ENCODE data around the gene MOV10L1.

The MOV10L1 gene

DNA sequence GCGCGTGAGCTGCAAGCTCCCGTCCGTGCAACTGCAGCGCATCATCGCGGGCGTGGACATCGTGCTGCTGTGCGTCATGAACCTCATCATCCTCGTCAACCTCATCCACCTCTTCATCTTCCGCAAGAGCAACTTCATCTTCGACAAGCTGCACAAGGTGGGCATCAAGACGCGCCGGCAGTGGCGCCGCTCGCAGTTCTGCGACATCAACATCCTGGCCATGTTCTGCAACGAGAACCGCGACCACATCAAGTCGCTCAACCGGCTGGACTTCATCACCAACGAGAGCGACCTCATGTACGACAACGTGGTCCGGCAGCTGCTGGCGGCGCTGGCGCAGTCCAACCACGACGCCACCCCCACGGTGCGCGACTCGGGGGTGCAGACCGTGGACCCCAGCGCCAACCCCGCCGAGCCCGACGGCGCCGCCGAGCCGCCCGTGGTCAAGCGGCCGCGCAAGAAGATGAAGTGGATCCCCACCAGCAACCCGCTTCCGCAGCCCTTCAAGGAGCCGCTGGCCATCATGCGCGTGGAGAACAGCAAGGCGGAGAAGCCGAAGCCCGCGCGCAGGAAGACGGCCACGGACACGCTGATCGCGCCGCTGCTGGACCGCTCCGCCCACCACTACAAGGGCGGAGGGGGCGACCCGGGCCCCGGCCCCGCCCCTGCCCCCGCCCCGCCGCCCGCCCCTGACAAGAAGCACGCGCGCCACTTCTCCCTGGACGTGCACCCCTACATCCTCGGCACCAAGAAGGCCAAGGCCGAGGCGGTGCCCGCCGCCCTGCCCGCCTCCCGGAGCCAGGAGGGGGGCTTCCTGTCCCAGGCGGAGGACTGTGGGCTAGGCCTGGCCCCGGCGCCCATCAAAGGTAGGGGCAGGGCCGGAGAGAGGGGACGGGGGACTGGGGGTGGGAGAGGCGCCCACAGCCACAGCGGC is 88.0 kb downstream of the MOV10L1 start:
- DNase-seq (ENCODE audit: low read depth), result no peak
- Histone ChIP-seq H3K27me3 (replicated peaks; ENCODE audit: control insufficient read depth, insufficient read depth, low read length) (peaks cover 25% of the 10 kb centered on the region), H3K4me3 (ENCODE audit: low read length) (no peak overlapping the region), H3K9me3 (ENCODE audit: control insufficient read depth, low read length) (no peaks in the 10 kb centered on the region), H3K9ac (ENCODE audit: low read length) (no peak overlapping the region), H3K36me3 (ENCODE audit: control insufficient read depth, insufficient read depth, low read length, severe bottlenecking) (no peaks in the 10 kb centered on the region), H3K4me1 (ENCODE audit: control insufficient read depth, insufficient read depth, low read length) (no peaks in the 10 kb centered on the region)

DNA sequence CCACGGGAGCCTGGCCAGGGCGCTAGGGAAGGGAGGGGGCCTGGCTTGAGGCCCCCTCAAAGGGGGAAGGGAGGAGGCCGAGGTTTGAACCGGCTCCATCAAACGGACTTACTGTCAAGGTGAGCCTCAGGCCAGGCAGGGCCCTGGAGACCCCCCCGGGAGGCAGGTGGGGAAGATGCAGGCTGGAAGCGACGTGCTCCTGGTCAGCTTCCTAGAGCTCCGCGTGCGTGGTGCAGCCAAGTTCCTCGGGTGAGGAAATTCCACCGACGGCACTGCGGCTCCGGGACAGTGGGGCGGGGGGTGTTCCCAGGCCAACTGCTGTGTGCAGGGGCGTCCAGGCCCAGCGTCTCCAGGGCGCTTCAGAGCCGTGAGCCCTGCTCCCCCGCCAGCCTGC is 88.7 kb downstream of the MOV10L1 start:
- Histone ChIP-seq H3K4me3 (ENCODE audit: low read length) (no peak overlapping the region), H3K9me3 (ENCODE audit: control insufficient read depth, low read length) (no peaks in the 10 kb centered on the region), H3K4me1 (ENCODE audit: control insufficient read depth, insufficient read depth, low read length) (no peaks in the 10 kb centered on the region), H3K27me3 (replicated peaks; ENCODE audit: control insufficient read depth, insufficient read depth, low read length) (peaks cover 25% of the 10 kb centered on the region), H3K36me3 (ENCODE audit: control insufficient read depth, insufficient read depth, low read length, severe bottlenecking) (no peaks in the 10 kb centered on the region), H3K9ac (ENCODE audit: low read length) (no peak overlapping the region)
- no peak for DNase-seq (ENCODE audit: low read depth)

GRCh38 chr22:50178871-50179869 is 89.4 kb downstream of the MOV10L1 start:
- Histone ChIP-seq H3K9ac (ENCODE audit: low read length) (no peak overlapping the region), H3K27me3 (replicated peaks; ENCODE audit: control insufficient read depth, insufficient read depth, low read length) (peaks cover 25% of the 10 kb centered on the region), H3K4me3 (ENCODE audit: low read length) (no peak overlapping the region), H3K9me3 (ENCODE audit: control insufficient read depth, low read length) (no peaks in the 10 kb centered on the region), H3K36me3 (ENCODE audit: control insufficient read depth, insufficient read depth, low read length, severe bottlenecking) (no peaks in the 10 kb centered on the region), H3K4me1 (ENCODE audit: control insufficient read depth, insufficient read depth, low read length) (peaks cover 2% of the 10 kb centered on the region)
- no peak for DNase-seq (ENCODE audit: low read depth)

DNA sequence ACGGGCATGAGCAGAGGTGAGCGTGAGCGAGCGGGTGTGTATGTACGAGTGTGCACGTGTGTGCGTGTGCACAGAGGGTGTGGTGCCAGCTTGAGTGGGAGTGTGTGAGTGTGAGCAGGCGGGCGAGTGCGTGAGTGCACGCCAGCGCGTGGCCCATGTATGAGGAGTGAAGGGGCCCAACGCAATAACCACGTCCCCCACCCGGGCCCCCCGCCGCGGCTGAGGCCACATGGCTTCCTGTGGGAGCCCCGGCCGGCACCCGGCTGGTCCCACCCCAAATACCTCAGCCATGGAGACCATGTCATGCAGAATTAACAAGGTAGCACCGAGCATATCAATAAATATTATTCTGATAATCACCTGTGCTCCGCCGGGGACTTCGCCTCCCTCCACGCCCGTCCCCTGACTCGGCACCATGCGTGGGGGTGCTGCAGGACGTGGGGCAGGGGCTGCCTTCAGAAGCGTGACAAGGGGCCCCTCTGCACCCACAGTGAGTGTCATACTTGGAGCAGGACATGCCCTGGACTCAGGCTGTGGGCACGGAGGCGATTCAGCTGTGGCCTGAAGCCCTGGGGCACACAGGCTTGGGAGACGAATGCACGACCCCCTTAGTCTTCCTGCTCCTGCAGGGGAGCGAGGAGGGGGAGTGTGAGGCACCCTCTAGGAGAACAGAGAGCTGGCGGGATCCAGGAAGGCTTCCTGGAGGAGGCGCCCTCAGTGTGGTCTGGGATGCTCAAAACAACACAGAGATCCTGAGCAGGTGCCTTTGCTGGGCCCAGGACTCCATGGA is 90.3 kb downstream of the MOV10L1 start:
- H3K4me3 ChIP-seq (ENCODE audit: low read length), result no peak overlapping the region
- H3K9me3 ChIP-seq (ENCODE audit: control insufficient read depth, low read length), result no peaks in the 10 kb centered on the region
- H3K9ac ChIP-seq (ENCODE audit: low read length), result no peak overlapping the region
- peaks cover 21% of the 10 kb centered on the region for H3K27me3 ChIP-seq (replicated peaks; ENCODE audit: control insufficient read depth, insufficient read depth, low read length)
- H3K4me1 ChIP-seq (ENCODE audit: control insufficient read depth, insufficient read depth, low read length), result peaks cover 2% of the 10 kb centered on the region
- H3K36me3 ChIP-seq (ENCODE audit: control insufficient read depth, insufficient read depth, low read length, severe bottlenecking), result no peaks in the 10 kb centered on the region
- no peak for DNase-seq (ENCODE audit: low read depth)

DNA sequence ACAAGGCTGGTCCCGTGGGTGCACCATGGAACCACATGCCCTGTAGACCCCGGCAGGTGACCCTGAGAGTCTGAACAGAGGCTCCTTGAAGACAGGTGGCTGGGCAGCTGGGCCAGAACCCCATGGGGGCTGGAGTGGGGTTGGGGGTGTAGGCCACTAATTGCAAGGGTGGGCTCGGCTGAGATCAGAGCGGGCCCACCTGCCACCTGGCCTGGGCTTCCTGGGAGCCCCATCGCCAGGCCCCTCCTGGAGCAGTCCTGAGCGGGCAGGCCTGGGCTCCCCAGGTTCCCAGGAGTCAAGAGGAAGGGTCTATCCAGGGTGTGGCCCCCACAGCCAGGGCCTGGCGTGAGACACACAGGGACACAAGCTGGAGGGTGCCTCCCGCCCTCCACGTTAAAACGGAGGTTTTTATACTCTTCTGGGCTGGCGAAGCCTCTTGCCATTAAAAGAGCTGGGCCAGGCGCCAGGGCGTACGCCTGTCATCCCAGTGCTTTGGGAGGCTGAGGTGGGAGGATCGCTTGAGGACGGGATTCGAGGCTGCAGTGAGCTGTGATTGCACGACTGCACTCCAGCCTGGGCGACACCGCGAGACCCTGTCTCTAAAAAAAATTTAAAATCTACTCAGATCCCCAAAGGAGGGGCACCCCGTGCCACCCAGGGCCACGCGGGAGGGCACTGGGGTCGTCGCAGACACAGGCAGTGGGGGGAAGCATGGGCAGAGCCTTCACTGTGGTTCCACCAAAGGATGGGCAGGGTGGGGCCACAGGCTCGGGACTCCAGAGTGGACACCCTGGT is 91.1 kb downstream of the MOV10L1 start:
- Histone ChIP-seq H3K4me3 (ENCODE audit: low read length) (no peak overlapping the region), H3K27me3 (replicated peaks; ENCODE audit: control insufficient read depth, insufficient read depth, low read length) (peaks cover 17% of the 10 kb centered on the region)
- DNase-seq (ENCODE audit: low read depth), result no peak

DNA sequence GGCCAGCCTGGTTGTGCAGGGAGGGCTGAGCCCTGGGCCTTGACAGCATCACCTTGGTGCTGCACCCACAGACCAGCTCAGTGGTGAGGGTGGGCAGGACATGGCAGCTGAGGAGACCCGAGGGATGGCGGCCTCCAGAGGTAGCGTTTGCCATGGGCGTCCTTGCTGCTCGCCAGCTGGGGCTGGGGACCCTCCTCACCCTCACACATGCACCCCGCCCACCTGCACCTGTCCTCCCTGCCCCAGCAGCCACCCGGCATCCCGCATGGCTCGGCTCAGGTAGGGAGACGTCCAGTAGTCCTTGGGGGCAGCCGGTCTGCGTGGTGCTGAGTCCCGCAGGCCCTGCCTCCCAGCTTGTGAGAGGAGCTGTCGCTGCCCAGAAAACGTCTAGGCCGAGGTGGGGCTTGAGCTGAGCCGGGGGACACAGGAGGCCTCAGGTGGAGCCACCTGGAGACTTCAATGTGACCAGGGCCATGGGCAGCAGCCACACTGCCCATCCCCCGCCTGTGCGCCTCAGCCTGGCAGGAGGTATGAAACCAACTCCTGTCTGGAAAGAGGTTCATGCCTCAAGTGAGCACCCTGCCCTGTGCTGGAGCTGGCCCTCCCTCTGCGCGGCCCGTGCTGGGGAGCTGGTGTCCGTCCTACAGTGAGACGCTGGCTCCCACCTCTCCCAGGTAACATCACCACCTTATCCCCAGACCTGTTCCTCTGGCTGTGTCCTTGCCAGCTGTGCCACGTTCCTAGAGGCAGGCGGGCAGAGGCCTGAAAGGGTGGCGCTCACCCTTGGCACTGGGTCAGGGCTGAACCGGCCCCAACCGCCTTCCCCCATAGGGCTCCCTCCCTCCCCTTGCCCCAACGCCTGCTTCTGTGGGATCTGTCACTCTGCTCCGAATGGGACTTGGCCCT is 92.6 kb downstream of the MOV10L1 start:
- Histone ChIP-seq H3K36me3 (ENCODE audit: control insufficient read depth, insufficient read depth, low read length, severe bottlenecking) (no peaks in the 10 kb centered on the region), H3K9ac (ENCODE audit: low read length) (no peak overlapping the region), H3K4me1 (ENCODE audit: control insufficient read depth, insufficient read depth, low read length) (peaks cover 11% of the 10 kb centered on the region), H3K27me3 (replicated peaks; ENCODE audit: control insufficient read depth, insufficient read depth, low read length) (peaks cover 12% of the 10 kb centered on the region), H3K9me3 (ENCODE audit: control insufficient read depth, low read length) (no peaks in the 10 kb centered on the region), H3K4me3 (ENCODE audit: low read length) (no peak overlapping the region)
- no peak for DNase-seq (ENCODE audit: low read depth)

More for the DNA sequence above, 91.1 kb downstream of the MOV10L1 start:
- H3K9me3 ChIP-seq (ENCODE audit: control insufficient read depth, low read length), result no peaks in the 10 kb centered on the region
- H3K9ac ChIP-seq (ENCODE audit: low read length), result no peak overlapping the region
- no peaks in the 10 kb centered on the region for H3K36me3 ChIP-seq (ENCODE audit: control insufficient read depth, insufficient read depth, low read length, severe bottlenecking)
- H3K4me1 ChIP-seq (ENCODE audit: control insufficient read depth, insufficient read depth, low read length), result peaks cover 6% of the 10 kb centered on the region

DNA sequence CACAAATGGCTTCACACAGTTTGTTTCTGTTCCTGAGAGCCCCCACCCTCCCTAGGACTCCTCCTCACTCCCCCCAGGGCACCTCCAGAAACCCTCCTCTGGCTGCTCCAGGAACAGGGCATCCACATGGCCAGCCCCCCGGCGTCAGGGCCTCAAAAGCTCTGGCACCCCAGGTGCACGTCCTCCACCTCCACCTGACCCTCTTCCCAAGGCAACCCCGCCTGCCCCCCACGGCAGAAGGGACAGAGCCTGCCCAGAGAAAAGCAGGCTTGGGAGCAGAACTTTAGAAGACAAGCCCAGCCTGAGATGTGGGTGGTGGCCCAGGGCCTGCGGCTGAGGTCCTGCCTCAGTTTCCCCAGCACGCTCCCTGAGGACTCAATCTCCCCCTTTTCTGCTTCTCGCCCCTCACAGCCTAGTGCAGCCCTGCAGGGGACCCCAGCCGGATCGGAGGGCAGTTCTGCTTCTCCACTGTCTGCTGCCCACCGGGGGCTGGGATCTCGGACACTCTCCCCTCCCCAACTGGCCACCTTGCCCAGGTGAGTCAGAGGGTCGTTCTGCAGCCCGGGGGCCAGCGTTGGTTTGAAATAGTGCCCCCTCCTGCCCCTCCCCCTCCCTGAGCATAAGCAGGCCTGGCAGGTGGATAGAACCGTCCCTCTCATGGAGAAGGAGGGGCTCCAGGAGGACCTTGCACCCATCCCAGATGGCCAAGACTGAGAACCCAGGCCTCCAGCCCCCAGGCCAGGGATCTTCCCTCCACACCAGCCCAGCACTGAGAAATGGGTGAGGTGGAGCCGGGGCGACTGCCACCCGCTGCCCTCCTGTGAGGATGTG is 93.5 kb downstream of the MOV10L1 start:
- Histone ChIP-seq H3K36me3 (ENCODE audit: control insufficient read depth, insufficient read depth, low read length, severe bottlenecking) (peaks cover under 1% of the 10 kb centered on the region), H3K4me3 (ENCODE audit: low read length) (no peak overlapping the region), H3K4me1 (ENCODE audit: control insufficient read depth, insufficient read depth, low read length) (peaks cover 12% of the 10 kb centered on the region), H3K9me3 (ENCODE audit: control insufficient read depth, low read length) (no peaks in the 10 kb centered on the region), H3K27me3 (replicated peaks; ENCODE audit: control insufficient read depth, insufficient read depth, low read length) (peaks cover 9% of the 10 kb centered on the region), H3K9ac (ENCODE audit: low read length) (no peak overlapping the region)
- no peak for DNase-seq (ENCODE audit: low read depth)

DNA sequence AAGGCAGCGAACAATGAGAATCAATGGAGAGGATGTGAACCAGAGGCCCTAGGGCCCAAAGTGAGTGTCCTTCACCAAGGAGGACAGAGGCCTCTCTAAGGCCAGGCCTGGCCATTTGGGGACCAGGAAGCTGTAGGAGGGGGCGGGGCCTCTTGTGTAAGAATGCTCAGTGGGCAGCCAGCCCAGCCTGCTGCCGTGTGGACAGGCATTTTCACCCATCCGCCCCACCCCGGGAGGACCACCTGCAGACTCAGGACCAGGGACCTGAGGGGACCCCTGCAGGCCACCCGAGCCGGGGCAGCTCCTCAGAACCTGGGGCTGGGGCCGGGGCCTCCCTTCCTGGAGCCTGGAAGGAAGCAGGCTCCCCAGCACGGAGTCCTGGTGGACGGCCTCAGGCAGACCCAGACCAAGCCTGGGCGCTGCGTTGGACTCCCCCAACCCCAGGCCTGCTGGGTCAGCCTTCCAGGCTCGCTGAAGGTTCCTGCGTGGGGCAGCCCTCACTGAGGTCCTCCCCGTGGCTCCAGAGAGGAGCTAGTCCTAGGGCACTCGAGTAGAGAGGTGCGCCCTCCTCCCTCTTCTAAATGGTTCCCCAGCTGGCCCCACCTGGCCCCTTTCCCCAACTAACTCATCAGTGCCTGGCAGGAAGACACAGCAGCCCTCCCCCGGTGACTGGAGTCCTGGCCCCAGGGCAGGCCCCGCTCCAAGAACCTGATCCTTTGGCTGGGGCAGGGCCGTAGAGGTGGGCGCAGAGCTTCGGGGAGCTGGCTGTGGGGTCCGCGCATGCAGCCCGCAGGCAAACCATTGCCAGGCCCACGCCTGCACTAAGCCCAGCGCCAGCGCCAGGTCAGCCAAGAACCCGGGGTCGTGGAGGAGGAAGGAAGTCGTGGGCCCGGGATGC is 94.4 kb downstream of the MOV10L1 start:
- H3K36me3 ChIP-seq (ENCODE audit: control insufficient read depth, insufficient read depth, low read length, severe bottlenecking), result peaks cover 5% of the 10 kb centered on the region
- H3K9me3 ChIP-seq (ENCODE audit: control insufficient read depth, low read length), result no peaks in the 10 kb centered on the region
- H3K27me3 ChIP-seq (replicated peaks; ENCODE audit: control insufficient read depth, insufficient read depth, low read length), result peaks cover 7% of the 10 kb centered on the region
- peaks cover 12% of the 10 kb centered on the region for H3K4me1 ChIP-seq (ENCODE audit: control insufficient read depth, insufficient read depth, low read length)
- no peak overlapping the region for H3K9ac ChIP-seq (ENCODE audit: low read length)
- no peak overlapping the region for H3K4me3 ChIP-seq (ENCODE audit: low read length)
- peak; percentile 67 for DNase-seq (ENCODE audit: low read depth)

Measured in adipocyte (in vitro differentiated cells).